ENCODE results near the gene NELFB. TPM values are rescaled to one million over a fixed set of nuclear protein-coding genes. Genes with fewer than 3 reads are reported as not detected.
A peak's percentile ranks its signal among the peaks of the same experiment; 100 is the strongest.

The NELFB gene
- polyA plus RNA-seq, 4 donors, result 34.7 to 62.5 (median 40.1) TPM

DNA sequence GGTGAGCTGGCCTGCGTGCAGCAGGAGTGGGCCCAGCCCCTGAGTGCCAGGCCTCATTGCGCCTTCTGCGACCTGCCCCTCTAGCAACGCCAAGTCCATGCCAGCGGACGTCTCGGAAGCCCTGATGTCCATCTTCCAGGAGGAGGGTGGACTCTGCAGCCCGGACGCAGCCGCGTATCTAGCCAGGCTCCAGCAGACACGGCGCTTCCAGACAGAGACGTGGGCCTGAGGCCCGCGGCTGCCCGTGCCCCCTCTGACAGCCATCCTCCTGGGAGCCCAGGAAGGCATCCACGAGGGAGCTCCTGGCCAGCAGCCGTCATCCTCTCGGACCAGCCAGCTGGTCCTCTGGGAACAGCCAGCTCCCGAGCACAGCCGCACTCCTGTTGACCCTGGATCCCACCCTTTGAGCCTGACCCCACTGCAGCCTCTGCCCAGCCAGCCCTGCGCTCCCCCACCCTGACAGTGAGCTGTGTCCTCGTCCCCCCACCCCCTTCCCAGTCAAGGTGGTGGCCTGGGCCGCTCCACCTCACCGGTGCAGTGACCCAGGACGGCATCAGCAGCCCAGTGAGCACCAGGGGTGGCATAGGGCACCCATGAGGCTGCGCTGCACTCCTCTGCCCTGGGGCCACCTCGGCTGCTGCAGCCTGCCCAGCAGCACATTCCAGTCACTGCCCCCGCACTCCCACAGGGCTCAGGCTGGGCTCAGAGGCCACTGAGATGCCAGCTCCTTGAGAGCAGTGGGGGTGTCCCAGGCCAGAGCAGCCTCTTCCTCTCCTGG, 38.8 kb upstream of the NELFB start:
- FAIRE-seq, result no peak
- Histone ChIP-seq H3K36me3 (ENCODE audit: control insufficient read depth in 3 of 3, insufficient read depth in 2 of 3, low read depth in 1 of 3, low read length in 3 of 3) (peaks cover 0 to 61% (median 3%) of the 10 kb centered on the region in 3 donors), H3K4me1 (ENCODE audit: control insufficient read depth in 3 of 3, insufficient read depth in 2 of 3, low read depth in 1 of 3, low read length in 2 of 3) (peaks cover 0 to 25% (median 0%) of the 10 kb centered on the region in 3 donors), H3K4me3 (ENCODE audit: low read depth in 1 of 3, low read length in 3 of 3) (no peak overlapping the region), H3K27ac (ENCODE audit: low read depth in 1 of 3, low read length in 2 of 3) (peak overlapping the region in 1 of 3 donors; percentile 57), H3K27me3 (ENCODE audit: control insufficient read depth in 3 of 3, insufficient read depth in 3 of 3, low read length in 3 of 3) (no peaks in the 10 kb centered on the region), H3K9me3 (ENCODE audit: control insufficient read depth in 2 of 2, insufficient read depth in 1 of 2, low read depth in 1 of 2, low read length in 1 of 2) (no peaks in the 10 kb centered on the region)
- 90 to 94% (median 93%) methylated on average over 23 to 30 of the region's 30 CpGs for WGBS, 3 donors
- no peak for DNase-seq

- H3K4me3 ChIP-seq (ENCODE audit: low read depth in 1 of 3, low read length in 3 of 3), result peak overlapping the region; percentile 17 to 65 (median 39)
- no peaks in the 10 kb centered on the region for H3K9me3 ChIP-seq (ENCODE audit: control insufficient read depth in 2 of 2, insufficient read depth in 1 of 2, low read depth in 1 of 2, low read length in 1 of 2)
- H3K27ac ChIP-seq (ENCODE audit: low read depth in 1 of 3, low read length in 2 of 3), result peak overlapping the region; percentile 57 to 95 (median 86)
- no peaks in the 10 kb centered on the region for H3K27me3 ChIP-seq (ENCODE audit: control insufficient read depth in 3 of 3, insufficient read depth in 3 of 3, low read length in 3 of 3)
- WGBS, 3 donors, result 22 to 53% (median 36%) methylated on average over 33 to 36 of the region's 36 CpGs
- H3K36me3 ChIP-seq (ENCODE audit: control insufficient read depth in 3 of 3, insufficient read depth in 2 of 3, low read depth in 1 of 3, low read length in 3 of 3), result peaks cover 0 to 57% (median 3%) of the 10 kb centered on the region in 3 donors
- DNase-seq (peak; percentile 91 to 92), FAIRE-seq (no peak)
- peaks cover 0 to 25% (median 0%) of the 10 kb centered on the region in 3 donors for H3K4me1 ChIP-seq (ENCODE audit: control insufficient read depth in 3 of 3, insufficient read depth in 2 of 3, low read depth in 1 of 3, low read length in 2 of 3)
These were observed 37.6 kb upstream of the NELFB start for GRCh38 chr9:137217276-137218211.

DNA sequence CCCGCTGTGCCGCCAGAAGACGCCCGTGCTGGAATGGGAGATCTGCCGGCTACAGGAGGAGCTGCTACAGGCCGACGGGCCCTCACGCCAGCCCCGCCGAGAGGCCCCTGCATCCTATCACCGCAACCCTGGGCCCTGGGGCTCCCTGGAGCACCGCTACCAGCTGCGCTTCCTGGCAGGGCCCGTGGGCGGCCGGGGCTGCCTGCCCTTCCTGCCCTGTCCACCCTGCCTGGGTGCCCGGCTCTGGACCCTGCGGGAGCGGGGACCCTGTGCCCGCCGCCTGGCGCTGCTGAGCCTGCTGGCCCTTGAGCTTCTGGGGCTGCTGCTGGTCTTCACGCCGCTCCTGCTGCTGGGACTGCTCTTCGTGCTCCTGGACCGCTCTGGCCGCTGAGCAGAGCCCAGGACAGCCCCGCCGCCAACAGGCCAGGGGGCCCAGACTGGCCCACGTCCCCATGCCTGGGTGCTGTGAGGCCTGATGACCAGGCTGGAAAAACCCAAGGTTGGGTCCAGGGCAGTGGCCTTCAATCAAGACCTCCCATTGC, 36.8 kb upstream of the NELFB start:
- H3K4me3 ChIP-seq (ENCODE audit: low read depth in 1 of 3, low read length in 3 of 3), result peak overlapping the region in 1 of 3 donors; percentile 65
- FAIRE-seq, result no peak

GRCh38 chr9:137218754-137219271, 36.3 kb upstream of the NELFB start:
- Histone ChIP-seq H3K27me3 (ENCODE audit: control insufficient read depth in 3 of 3, insufficient read depth in 3 of 3, low read length in 3 of 3) (no peaks in the 10 kb centered on the region), H3K4me3 (ENCODE audit: low read depth in 1 of 3, low read length in 3 of 3) (peak overlapping the region in 1 of 3 donors; percentile 65), H3K36me3 (ENCODE audit: control insufficient read depth in 3 of 3, insufficient read depth in 2 of 3, low read depth in 1 of 3, low read length in 3 of 3) (peaks cover 0 to 55% (median 3%) of the 10 kb centered on the region in 3 donors), H3K9me3 (ENCODE audit: control insufficient read depth in 2 of 2, insufficient read depth in 1 of 2, low read depth in 1 of 2, low read length in 1 of 2) (no peaks in the 10 kb centered on the region), H3K4me1 (ENCODE audit: control insufficient read depth in 3 of 3, insufficient read depth in 2 of 3, low read depth in 1 of 3, low read length in 2 of 3) (peaks cover 0 to 30% (median 0%) of the 10 kb centered on the region in 3 donors), H3K27ac (ENCODE audit: low read depth in 1 of 3, low read length in 2 of 3) (peak overlapping the region; percentile 41 to 78 (median 68))
- peak; percentile 78 to 86 for DNase-seq
- no peak for FAIRE-seq
- WGBS, 3 donors, result 23 to 57% (median 36%) methylated on average over 12 of the region's 12 CpGs

More for the DNA sequence above, 36.8 kb upstream of the NELFB start:
- peaks cover 0 to 55% (median 3%) of the 10 kb centered on the region in 3 donors for H3K36me3 ChIP-seq (ENCODE audit: control insufficient read depth in 3 of 3, insufficient read depth in 2 of 3, low read depth in 1 of 3, low read length in 3 of 3)
- peaks cover 0 to 30% (median 0%) of the 10 kb centered on the region in 3 donors for H3K4me1 ChIP-seq (ENCODE audit: control insufficient read depth in 3 of 3, insufficient read depth in 2 of 3, low read depth in 1 of 3, low read length in 2 of 3)
- WGBS, 3 donors, result 55 to 88% (median 65%) methylated on average over 24 to 30 of the region's 30 CpGs
- peak overlapping the region; percentile 41 to 95 (median 78) for H3K27ac ChIP-seq (ENCODE audit: low read depth in 1 of 3, low read length in 2 of 3)
- no peaks in the 10 kb centered on the region for H3K9me3 ChIP-seq (ENCODE audit: control insufficient read depth in 2 of 2, insufficient read depth in 1 of 2, low read depth in 1 of 2, low read length in 1 of 2)
- DNase-seq, result no peak
- no peaks in the 10 kb centered on the region for H3K27me3 ChIP-seq (ENCODE audit: control insufficient read depth in 3 of 3, insufficient read depth in 3 of 3, low read length in 3 of 3)

GRCh38 chr9:137219757-137220316, 35.3 kb upstream of the NELFB start:
- H3K27ac ChIP-seq (ENCODE audit: low read depth in 1 of 3, low read length in 2 of 3), result no peak overlapping the region
- WGBS, 3 donors, result 84 to 91% (median 90%) methylated on average over 10 of the region's 10 CpGs
- H3K4me1 ChIP-seq (ENCODE audit: control insufficient read depth in 3 of 3, insufficient read depth in 2 of 3, low read depth in 1 of 3, low read length in 2 of 3), result peaks cover 0 to 38% (median 0%) of the 10 kb centered on the region in 3 donors
- no peaks in the 10 kb centered on the region for H3K9me3 ChIP-seq (ENCODE audit: control insufficient read depth in 2 of 2, insufficient read depth in 1 of 2, low read depth in 1 of 2, low read length in 1 of 2)
- no peak overlapping the region for H3K4me3 ChIP-seq (ENCODE audit: low read depth in 1 of 3, low read length in 3 of 3)
- H3K27me3 ChIP-seq (ENCODE audit: control insufficient read depth in 3 of 3, insufficient read depth in 3 of 3, low read length in 3 of 3), result no peaks in the 10 kb centered on the region
- no peak for FAIRE-seq
- DNase-seq, result no peak
- peaks cover 0 to 46% (median 3%) of the 10 kb centered on the region in 3 donors for H3K36me3 ChIP-seq (ENCODE audit: control insufficient read depth in 3 of 3, insufficient read depth in 2 of 3, low read depth in 1 of 3, low read length in 3 of 3)

- H3K36me3 ChIP-seq (ENCODE audit: control insufficient read depth in 3 of 3, insufficient read depth in 2 of 3, low read depth in 1 of 3, low read length in 3 of 3), result peaks cover 0 to 39% (median 3%) of the 10 kb centered on the region in 3 donors
- no peaks in the 10 kb centered on the region for H3K27me3 ChIP-seq (ENCODE audit: control insufficient read depth in 3 of 3, insufficient read depth in 3 of 3, low read length in 3 of 3)
- no peak overlapping the region for H3K4me3 ChIP-seq (ENCODE audit: low read depth in 1 of 3, low read length in 3 of 3)
- 89 to 93% (median 89%) methylated on average over 45 to 52 of the region's 52 CpGs for WGBS, 3 donors
- H3K9me3 ChIP-seq (ENCODE audit: control insufficient read depth in 2 of 2, insufficient read depth in 1 of 2, low read depth in 1 of 2, low read length in 1 of 2), result no peaks in the 10 kb centered on the region
- no peak for FAIRE-seq
- no peak overlapping the region for H3K27ac ChIP-seq (ENCODE audit: low read depth in 1 of 3, low read length in 2 of 3)
- DNase-seq, result no peak
- H3K4me1 ChIP-seq (ENCODE audit: control insufficient read depth in 3 of 3, insufficient read depth in 2 of 3, low read depth in 1 of 3, low read length in 2 of 3), result peaks cover 0 to 44% (median 0%) of the 10 kb centered on the region in 3 donors
These were observed 34.6 kb upstream of the NELFB start for GRCh38 chr9:137220317-137221094.

DNA sequence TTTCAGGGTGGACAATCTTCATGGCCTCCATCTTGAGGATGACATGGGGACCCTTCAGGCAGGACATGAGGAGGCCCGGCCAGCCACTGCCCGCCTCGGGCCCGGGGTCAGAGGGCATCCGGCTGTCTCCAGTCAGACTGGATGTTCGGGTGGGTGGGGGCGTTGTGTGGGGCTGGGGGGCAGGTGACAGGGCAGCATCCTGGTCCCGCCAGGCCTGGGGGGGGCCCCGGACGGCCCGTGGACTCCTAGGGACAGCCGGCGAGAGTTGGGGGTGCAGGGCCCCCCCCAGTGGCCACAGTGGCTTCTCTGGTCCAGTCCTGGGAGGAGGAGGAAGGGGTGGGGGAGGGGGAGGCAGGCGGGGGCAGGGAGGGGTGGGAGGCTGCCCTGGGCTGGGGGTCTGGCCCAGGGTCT, 34.0 kb upstream of the NELFB start:
- H3K9me3 ChIP-seq (ENCODE audit: control insufficient read depth in 2 of 2, insufficient read depth in 1 of 2, low read depth in 1 of 2, low read length in 1 of 2), result no peaks in the 10 kb centered on the region
- H3K36me3 ChIP-seq (ENCODE audit: control insufficient read depth in 3 of 3, insufficient read depth in 2 of 3, low read depth in 1 of 3, low read length in 3 of 3), result peaks cover 0 to 33% (median 0%) of the 10 kb centered on the region in 3 donors
- peak overlapping the region in 1 of 3 donors; percentile 61 for H3K4me3 ChIP-seq (ENCODE audit: low read depth in 1 of 3, low read length in 3 of 3)
- DNase-seq (no peak), FAIRE-seq (no peak)
- 77 to 89% (median 80%) methylated on average over 8 to 14 of the region's 14 CpGs for WGBS, 3 donors
- H3K4me1 ChIP-seq (ENCODE audit: control insufficient read depth in 3 of 3, insufficient read depth in 2 of 3, low read depth in 1 of 3, low read length in 2 of 3), result peaks cover 0 to 50% (median 0%) of the 10 kb centered on the region in 3 donors
- no peak overlapping the region for H3K27ac ChIP-seq (ENCODE audit: low read depth in 1 of 3, low read length in 2 of 3)
- H3K27me3 ChIP-seq (ENCODE audit: control insufficient read depth in 3 of 3, insufficient read depth in 3 of 3, low read length in 3 of 3), result no peaks in the 10 kb centered on the region

Data from small intestine (tissue), 7 donors.